DOHH2 (cell line): ENCODE measurements around the gene SLFN12L.

Experiments
- EZH2phosphoT487 ChIP-seq: fragments of 200-600 bp; sonication (generic); IDR thresholded peaks from 2 replicates; pipeline ENCODE4 v1.6.1; 2017; ENCODE audit warnings: borderline replicate concordance, mild to moderate bottlenecking, antibody characterized with exemption, low read length, moderate library complexity, mixed read lengths
- TF ChIP-seq, protein P1 (sequence below): fragments of 200-600 bp; sonication (generic); IDR thresholded peaks from one replicate; pipeline ENCODE4 v1.5.1; 2014; ENCODE audit warnings: antibody characterized with exemption, mild to moderate bottlenecking, low read depth, low read length; ENCODE audit not compliant: poor library complexity, severe bottlenecking

DNA sequence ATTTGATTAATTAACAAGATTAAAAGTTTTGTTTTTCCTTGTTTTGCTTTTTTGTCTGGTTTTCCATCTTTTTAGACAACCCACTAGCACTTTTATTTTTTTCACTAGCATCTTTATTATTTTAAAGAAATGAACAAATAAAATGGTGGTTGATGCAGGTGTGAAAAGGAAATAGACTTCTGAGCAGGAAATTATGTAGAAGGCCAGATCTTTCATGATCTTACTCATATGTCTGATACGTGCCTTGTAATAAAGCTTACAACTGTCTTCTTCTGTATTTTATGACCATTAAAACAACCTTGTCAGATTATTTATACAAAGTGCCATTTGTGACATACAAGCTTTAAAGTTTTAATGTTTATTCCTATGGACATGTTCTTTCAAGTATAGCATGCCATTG is 6.3 kb downstream of the SLFN12L start:
- TF ChIP-seq, protein P1, sequence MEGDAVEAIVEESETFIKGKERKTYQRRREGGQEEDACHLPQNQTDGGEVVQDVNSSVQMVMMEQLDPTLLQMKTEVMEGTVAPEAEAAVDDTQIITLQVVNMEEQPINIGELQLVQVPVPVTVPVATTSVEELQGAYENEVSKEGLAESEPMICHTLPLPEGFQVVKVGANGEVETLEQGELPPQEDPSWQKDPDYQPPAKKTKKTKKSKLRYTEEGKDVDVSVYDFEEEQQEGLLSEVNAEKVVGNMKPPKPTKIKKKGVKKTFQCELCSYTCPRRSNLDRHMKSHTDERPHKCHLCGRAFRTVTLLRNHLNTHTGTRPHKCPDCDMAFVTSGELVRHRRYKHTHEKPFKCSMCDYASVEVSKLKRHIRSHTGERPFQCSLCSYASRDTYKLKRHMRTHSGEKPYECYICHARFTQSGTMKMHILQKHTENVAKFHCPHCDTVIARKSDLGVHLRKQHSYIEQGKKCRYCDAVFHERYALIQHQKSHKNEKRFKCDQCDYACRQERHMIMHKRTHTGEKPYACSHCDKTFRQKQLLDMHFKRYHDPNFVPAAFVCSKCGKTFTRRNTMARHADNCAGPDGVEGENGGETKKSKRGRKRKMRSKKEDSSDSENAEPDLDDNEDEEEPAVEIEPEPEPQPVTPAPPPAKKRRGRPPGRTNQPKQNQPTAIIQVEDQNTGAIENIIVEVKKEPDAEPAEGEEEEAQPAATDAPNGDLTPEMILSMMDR = no peak
- TF ChIP-seq EZH2phosphoT487 = no peak
